ENCODE measurements around the gene ZNF646.
A peak's percentile ranks its signal among the peaks of the same experiment; 100 is the strongest.

The ZNF646 gene

GRCh38 chr16:31110106-31111034 lies 36.1 kb downstream of the ZNF646 start:
- DNase-seq: no peak

GRCh38 chr16:31111881-31112466 lies 37.8 kb downstream of the ZNF646 start:
- no peak for DNase-seq

DNA sequence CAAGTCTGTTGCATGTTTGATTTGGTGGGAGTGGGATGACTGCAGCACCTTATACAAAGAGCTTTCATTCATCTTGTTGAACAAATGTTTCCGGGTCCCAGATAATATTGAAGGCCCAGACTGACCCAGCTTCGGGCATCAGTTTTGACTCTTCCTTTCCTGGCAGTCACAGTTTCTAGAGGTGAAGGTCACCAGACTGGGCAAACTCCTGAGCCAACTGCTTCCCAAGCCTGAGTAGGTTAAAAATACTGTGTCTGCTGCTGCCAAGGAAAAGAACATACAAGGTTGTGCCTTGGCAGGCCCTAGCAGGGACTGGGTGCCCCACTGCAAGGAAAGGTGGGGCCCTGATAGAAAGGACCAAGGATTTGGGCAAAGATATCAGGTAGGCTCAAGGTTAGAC lies 38.5 kb downstream of the ZNF646 start:
- DNase-seq: no peak

- DNase-seq: no peak
These were observed 39.2 kb downstream of the ZNF646 start for GRCh38 chr16:31113121-31114120.

GRCh38 chr16:31114468-31114867 lies 40.2 kb downstream of the ZNF646 start:
- no peak for DNase-seq

- DNase-seq: peak; percentile 99
These were observed 43.4 kb downstream of the ZNF646 start, which contains the start of gene KAT8 for GRCh38 chr16:31117384-31118222. Gene KAT8, plus strand, starts transcription at chr16:31117664. Its CDS starts 18 bp downstream, at chr16:31117682.

GRCh38 chr16:31118223-31119155 lies 44.3 kb downstream of the ZNF646 start:
- no peak for DNase-seq

DNA sequence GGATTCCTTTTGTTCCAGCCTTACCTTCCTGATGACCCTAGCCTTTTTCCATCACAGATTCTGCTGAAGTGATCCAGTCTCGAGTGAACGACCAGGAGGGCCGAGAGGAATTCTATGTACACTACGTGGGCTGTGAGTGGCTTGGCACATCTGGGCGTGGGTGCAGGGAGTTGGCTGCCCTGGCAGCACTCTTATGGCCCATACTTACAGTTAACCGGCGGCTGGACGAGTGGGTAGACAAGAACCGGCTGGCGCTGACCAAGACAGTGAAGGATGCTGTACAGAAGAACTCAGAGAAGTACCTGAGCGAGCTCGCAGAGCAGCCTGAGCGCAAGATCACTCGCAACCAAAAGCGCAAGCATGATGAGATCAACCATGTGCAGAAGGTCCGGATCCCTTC lies 45.9 kb downstream of the ZNF646 start:
- no peak for DNase-seq

GRCh38 chr16:31125844-31126243 lies 51.6 kb downstream of the ZNF646 start:
- DNase-seq: no peak

GRCh38 chr16:31127182-31127581 lies 53.0 kb downstream of the ZNF646 start:
- DNase-seq: no peak

GRCh38 chr16:31128711-31129567 lies 54.7 kb downstream of the ZNF646 start:
- no peak for DNase-seq

- DNase-seq: no peak
These were observed 55.5 kb downstream of the ZNF646 start for GRCh38 chr16:31129568-31130335.

GRCh38 chr16:31130336-31130891 lies 56.2 kb downstream of the ZNF646 start:
- no peak for DNase-seq

GRCh38 chr16:31130899-31131298 lies 56.7 kb downstream of the ZNF646 start:
- DNase-seq: no peak

- no peak for DNase-seq
These were observed 57.2 kb downstream of the ZNF646 start for GRCh38 chr16:31131416-31131815.

DNA sequence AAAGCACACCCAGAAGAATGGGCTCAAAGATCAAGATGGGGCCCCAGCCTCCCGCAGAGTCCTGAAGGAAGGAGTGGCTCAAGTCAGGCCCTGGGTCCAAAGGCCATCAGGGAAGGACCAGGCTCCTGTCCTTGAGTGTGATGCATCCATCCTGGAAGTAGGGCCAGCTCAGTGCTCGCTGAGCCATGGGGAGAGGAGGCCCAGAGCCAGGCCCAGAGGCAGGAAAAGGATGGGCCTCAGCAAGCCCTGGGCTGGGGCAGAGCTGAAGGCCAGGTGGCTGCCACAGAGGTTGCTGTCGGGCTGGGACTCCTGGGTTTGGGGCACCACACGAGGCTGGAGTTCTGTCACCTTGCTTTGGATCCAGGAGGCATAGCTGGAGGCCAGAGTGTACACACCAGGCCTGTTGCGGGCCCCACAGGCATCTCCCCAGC lies 57.6 kb downstream of the ZNF646 start:
- DNase-seq: no peak

GRCh38 chr16:31132303-31132979 lies 58.2 kb downstream of the ZNF646 start:
- no peak for DNase-seq

- no peak for DNase-seq
These were observed 58.9 kb downstream of the ZNF646 start for GRCh38 chr16:31133046-31133501.
